Measurements from ENCODE around the gene DDX10. TPM values are rescaled to one million over a fixed set of nuclear protein-coding genes. Genes with fewer than 3 reads are reported as not detected.
"Not testable (repeated sequence)": the region's sequence is repeated elsewhere in the genome, so short reads cannot be mapped to it uniquely, and the experiment has no call there.

DDX10 gene
- total RNA-seq, 1 donor: 15.7 TPM

DNA sequence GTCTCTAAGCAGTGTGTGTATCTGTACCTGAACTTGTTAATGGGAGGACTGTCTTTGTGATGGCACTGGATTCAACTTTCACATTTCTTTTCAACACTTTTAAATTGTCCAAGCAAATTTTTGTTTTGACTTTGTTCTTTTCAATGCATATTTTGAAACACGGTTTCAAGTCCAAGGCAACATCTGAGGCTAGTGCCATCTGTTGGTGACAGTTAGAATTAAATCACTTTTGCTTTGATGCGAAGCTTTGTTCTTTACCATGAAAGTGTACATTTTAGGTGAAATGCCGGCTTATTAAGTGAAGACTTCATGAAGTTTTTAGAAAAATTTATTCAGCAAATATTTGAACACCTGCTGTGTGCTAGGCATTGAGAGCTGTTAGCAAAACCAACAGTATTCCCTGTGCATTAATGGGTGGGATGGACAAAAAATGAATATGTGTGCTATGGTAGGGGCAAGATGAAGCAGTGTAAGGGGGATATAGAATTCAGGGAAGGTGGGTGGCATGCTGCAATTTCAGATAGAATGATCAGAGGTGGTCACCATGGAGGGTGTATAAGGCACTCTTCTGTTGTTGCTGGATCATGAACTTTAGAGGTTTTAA is 70.2 kb downstream of the DDX10 start:
- no peak for DNase-seq (ENCODE audit: low read depth)
- peak; percentile 32 for TF ChIP-seq CTCF (IDR thresholded peaks at IDR 0.05; ENCODE audit: insufficient read depth, low read length)
- no peak overlapping the region for H3K4me3 ChIP-seq (ENCODE audit: low read depth, low read length)

- not testable (repeated sequence) for H3K4me3 ChIP-seq (ENCODE audit: low read depth, low read length); DNase-seq (ENCODE audit: low read depth)
These were observed 75.3 kb downstream of the DDX10 start for GRCh38 chr11:108740132-108740531.

DNA sequence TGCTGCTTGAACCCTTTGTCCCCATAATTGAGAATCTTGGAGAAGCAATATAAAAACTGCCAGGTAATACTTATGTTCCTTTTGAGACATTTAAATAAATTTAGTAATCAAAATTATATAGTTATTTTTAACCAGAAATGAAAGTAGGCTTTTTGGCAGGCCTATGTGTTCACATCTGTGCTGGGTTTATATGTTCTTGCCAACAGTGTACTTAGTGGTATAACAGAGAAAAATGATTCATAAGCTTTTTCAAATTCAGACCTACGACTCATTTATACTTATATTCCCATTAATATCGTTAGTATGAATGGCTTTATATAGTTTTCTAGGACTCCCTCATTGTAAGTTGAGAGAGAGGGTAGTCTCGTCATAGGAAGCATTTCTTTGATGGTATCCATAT is 79.0 kb downstream of the DDX10 start:
- DNase-seq (ENCODE audit: low read depth): peak; percentile 41
- TF ChIP-seq CTCF (IDR thresholded peaks at IDR 0.05; ENCODE audit: insufficient read depth, low read length): no peak
- no peak overlapping the region for H3K4me3 ChIP-seq (ENCODE audit: low read depth, low read length)

DNA sequence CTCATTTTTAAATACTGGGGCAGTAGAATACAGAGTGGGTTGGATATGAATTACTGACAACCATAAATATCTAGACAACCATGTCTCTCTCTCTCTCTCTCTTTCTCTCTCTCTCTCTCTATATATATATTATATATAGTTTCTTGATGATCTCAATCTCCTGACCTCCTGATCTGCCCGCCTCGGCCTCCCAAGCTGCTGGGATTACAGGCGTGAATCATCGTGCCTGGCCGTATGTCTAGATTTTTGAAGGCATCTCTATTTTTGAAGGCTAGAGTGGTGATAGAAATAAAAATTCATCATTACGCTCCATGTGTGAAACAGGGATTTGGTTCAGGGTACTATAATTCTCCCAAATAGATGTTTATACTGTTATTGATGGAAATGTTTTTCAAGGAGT is 84.1 kb downstream of the DDX10 start:
- H3K4me3 ChIP-seq (ENCODE audit: low read depth, low read length): no peak overlapping the region
- no peak for DNase-seq (ENCODE audit: low read depth)
- no peak for TF ChIP-seq CTCF (IDR thresholded peaks at IDR 0.05; ENCODE audit: insufficient read depth, low read length)

- no peak overlapping the region for H3K4me3 ChIP-seq (ENCODE audit: low read depth, low read length)
- TF ChIP-seq CTCF (IDR thresholded peaks at IDR 0.05; ENCODE audit: insufficient read depth, low read length): no peak
- no peak for DNase-seq (ENCODE audit: low read depth)
These were observed 86.6 kb downstream of the DDX10 start for GRCh38 chr11:108751444-108751843.

- TF ChIP-seq CTCF (IDR thresholded peaks at IDR 0.05; ENCODE audit: insufficient read depth, low read length): no peak
- no peak overlapping the region for H3K4me3 ChIP-seq (ENCODE audit: low read depth, low read length)
- no peak for DNase-seq (ENCODE audit: low read depth)
These were observed 87.5 kb downstream of the DDX10 start for GRCh38 chr11:108752297-108752751.

DNA sequence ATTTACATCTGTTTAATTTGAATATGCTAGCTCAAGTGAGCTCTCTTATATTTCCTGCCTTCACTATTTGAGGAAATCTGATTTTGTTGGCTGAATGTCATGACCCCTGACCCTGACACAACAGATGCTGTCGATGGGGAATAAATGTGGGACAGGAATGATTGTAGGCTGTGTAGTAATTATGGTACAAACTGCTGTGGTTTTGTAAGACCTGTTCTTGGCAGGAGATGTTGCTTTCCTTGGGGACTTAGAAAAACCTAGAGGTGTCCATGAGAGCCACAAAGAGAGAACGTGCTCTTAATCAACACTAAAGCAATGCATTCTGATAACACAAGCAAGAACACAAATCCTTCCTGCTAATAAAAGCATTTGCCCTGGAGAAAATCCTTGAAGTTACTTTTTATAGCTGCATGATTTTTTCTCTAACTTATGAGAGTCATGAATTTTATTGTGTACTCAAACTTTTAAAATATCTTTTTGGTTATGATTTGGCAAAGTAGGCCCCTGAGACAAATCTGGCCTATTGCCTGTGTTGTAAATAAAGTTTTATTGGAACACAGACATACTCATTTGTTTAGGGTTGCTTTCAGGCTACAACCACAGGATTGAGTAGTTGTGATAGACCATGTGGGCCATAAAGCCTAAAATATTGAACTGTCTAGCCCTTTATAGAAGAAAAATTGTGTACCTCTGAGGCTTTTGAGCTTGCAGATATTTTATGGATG is 90.2 kb downstream of the DDX10 start:
- no peak for TF ChIP-seq CTCF (IDR thresholded peaks at IDR 0.05; ENCODE audit: insufficient read depth, low read length)
- H3K4me3 ChIP-seq (ENCODE audit: low read depth, low read length): no peak overlapping the region
- DNase-seq (ENCODE audit: low read depth): peak; percentile 55
